C4-2B (cell line): ENCODE measurements around the gene DENND2A.
"Not testable (repeated sequence)": the region's sequence is repeated elsewhere in the genome, so short reads cannot be mapped to it uniquely, and the experiment has no call there.

Experiments used
- H3K27ac ChIP-seq: fragments of 450-650 bp; 2 replicates; pipeline ENCODE4 v1.5.1; 2017
- CTCF ChIP-seq: fragments of 450-650 bp; conservative IDR thresholded peaks from 2 replicates; pipeline ENCODE4 v1.5.1; 2017; ENCODE audit warnings: mild to moderate bottlenecking
- ZFX ChIP-seq: fragments of 450-650 bp; IDR thresholded peaks from 2 replicates; pipeline ENCODE4 v1.6.1; 2017

The DENND2A gene

GRCh38 chr7:140650367-140650766 lies 9.8 kb upstream of the DENND2A start:
- H3K27ac ChIP-seq, result no peak overlapping the region
- TF ChIP-seq CTCF, result no peak

DNA sequence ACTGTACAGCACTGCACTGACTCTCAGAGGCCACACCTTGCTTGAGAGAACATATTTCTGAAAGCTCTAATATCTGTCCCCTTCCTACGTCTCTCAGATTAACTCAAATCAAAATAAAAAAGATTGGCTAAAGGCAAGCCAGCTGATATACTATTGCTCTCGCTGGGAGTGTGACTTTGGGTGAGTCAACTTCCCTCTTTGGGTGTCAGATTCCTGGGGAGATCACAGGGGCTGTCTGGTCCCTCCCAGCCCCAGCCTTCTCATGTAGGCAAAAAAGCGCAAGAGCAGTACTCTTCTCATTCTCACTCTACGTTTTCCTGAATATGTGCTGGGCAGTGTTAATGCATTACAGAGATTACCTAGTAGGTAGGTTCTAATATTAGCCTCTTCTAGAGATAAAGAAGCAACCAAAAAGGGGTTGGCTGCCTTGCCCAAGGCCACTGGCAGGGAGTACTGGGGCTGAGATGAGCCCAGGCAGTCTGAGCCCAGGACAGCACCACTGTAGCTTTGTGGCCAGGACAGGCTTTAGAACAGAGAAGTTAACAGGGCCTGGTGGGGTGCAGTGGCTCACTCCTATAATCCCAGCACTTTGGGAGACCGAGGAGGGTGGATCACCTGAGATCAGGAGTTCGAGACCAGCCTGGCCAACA lies 9.1 kb upstream of the DENND2A start:
- no peak overlapping the region for H3K27ac ChIP-seq
- no peak for TF ChIP-seq ZFX
- no peak for TF ChIP-seq CTCF

DNA sequence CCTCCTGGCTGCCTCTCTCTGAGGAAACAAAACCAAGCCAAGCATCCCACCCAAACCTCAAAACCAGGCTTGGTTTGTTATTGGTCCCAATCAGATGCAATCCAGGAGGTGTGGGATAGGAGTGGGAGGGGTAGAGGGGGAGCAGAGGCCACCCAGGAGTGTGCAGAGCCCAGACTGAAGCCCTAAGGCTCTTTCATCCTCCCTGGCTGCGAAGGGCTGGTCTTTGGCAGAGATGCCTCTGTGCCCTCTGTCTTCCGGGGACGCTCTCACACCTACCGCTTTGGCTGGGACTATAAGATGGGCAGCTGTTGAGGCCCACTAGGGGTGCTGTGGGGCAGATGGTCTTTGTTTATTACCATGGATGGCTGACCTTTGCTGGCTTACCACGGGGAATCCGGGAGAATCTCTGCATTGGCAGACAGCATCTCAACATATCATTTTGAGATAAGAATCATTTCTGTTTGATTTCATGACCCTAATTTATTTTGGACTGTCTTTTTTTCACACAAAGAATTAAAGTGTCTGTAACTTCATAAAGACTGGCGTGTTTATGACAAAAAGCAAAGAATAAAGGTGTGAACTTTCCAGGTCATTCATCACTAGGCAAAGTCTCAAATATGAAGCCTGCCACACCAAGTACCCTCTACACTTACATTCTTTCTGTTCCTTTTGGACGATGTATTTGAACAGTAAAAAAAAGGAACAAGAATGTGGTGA lies 6.5 kb upstream of the DENND2A start:
- no peak overlapping the region for H3K27ac ChIP-seq
- TF ChIP-seq ZFX (no peak), CTCF (peak; percentile 67)

DNA sequence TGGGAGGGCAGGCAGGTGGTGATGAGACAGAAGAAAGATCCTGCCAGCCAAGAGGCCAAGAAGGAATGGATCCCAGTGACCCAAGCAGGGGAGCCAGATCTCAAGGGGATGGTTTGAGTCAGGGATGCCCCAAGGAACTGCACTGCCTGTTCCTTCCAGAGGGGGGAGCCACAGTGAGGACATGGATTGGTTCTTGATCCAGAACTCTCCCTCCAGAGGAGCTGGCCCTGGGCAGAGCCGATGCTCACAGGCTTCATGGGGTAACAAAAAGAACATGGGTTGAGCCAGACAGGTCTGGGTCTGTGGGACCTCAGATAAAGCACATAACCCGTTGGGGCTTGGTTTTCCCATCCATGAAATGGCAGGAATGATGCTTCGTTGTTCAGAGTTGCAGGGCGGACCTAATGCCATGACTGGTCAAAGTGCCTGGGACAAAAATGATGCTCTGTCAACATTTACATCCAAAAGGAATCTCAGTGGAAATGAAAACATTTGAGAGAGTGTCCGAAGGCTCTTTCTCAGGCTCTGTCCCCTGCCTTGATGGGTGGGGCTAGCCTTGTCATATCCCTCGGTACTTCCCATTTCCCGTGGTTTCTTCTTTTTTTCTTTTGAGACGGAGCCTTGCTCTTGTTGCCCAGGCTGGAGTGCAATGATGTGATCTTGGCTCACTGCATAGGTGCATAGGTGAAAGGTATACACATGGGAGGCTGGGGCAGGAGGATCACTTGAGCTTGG lies 4.7 kb upstream of the DENND2A start:
- H3K27ac ChIP-seq, result no peak overlapping the region
- no peak; the same call in 1 of the 2 replicates for TF ChIP-seq CTCF
- TF ChIP-seq ZFX, result no peak

- not testable (repeated sequence) for H3K27ac ChIP-seq
Observed at GRCh38 chr7:140644761-140645160, 4.1 kb upstream of the DENND2A start.

- no peak for TF ChIP-seq ZFX
- TF ChIP-seq CTCF, result no peak
- H3K27ac ChIP-seq, result no peak overlapping the region
Observed at GRCh38 chr7:140643416-140643815, 2.8 kb upstream of the DENND2A start.

DNA sequence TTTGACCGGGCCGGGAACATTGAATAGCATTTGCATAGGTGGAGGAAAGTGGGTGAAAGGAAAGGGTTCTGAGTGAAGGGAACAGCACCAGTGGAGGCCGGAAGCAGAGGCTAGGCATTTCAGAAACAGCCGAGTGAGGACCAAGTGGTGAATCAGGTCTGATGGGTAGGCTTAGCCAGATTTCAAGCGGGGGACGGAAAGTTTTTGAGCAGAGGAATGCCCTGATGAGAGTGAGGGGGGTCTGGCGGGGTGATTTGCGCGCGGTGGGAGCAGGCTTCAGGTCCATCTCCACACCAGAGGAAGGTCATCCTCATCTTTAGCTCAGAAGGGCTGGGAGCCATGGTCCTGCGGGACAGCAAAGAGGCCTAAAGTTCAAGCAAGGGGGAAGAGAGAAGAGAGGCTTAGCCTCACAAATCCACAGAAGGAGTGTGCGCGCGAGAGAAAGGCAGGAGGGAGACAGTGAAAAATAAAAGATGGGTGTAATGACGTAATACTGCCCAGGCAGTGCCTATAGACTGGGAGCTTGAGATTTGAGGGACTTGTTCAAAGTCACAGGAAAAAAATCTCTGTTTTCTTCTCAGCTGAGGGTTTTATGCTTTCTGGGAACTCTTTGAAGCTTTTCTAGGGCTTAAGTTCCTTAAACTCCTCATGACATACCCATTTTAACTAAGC lies 1.0 kb upstream of the DENND2A start:
- no peak for TF ChIP-seq CTCF
- no peak for TF ChIP-seq ZFX
- H3K27ac ChIP-seq, result no peak overlapping the region
